Fibroblast of lung (primary cell): ENCODE data around the gene OAT.

ENCODE experiments used
- EZH2 ChIP-seq: IDR thresholded peaks from 2 replicates; pipeline ENCODE4 v1.5.1; 2012; ENCODE audit warnings: low read length, control low read depth, mild to moderate bottlenecking; ENCODE audit errors: missing control alignments
- TF ChIP-seq, protein P1 (sequence below), 2 donors: IDR thresholded peaks in 1 of 2; conservative IDR thresholded peaks in 1 of 2; 1 replicate in 1 of 2; 2 replicates in 1 of 2; pipeline ENCODE4 v1.5.1; 2011 to 2012; ENCODE audit warnings: low read length in 2 of 2, control low read depth in 1 of 2, inconsistent platforms in 1 of 2, low read depth in 1 of 2, mild to moderate bottlenecking in 1 of 2

DNA sequence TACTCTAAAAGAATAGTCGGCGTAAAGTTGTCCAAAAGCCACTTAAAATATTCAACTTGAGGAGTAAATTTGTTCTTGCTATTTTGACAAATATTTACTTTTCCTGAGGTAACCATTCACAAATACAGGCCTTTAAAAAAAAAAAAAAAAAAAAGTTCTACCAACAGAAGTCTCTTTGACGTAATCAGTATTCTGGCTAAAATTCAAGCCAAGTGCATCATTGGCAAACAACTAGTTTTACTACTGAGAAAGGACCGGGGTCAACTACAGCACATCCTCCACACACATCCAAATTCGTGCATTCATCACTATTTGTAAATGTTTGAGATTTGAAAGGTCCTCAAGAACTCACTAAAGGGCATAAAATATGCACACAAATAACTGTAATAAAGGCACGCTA lies 2.0 kb downstream of the OAT start:
- TF ChIP-seq, protein P1, sequence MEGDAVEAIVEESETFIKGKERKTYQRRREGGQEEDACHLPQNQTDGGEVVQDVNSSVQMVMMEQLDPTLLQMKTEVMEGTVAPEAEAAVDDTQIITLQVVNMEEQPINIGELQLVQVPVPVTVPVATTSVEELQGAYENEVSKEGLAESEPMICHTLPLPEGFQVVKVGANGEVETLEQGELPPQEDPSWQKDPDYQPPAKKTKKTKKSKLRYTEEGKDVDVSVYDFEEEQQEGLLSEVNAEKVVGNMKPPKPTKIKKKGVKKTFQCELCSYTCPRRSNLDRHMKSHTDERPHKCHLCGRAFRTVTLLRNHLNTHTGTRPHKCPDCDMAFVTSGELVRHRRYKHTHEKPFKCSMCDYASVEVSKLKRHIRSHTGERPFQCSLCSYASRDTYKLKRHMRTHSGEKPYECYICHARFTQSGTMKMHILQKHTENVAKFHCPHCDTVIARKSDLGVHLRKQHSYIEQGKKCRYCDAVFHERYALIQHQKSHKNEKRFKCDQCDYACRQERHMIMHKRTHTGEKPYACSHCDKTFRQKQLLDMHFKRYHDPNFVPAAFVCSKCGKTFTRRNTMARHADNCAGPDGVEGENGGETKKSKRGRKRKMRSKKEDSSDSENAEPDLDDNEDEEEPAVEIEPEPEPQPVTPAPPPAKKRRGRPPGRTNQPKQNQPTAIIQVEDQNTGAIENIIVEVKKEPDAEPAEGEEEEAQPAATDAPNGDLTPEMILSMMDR (conservative IDR thresholded peaks at IDR 0.05 in 1 of 2, IDR thresholded peaks at IDR 0.05 in 1 of 2; ENCODE audit: low read depth in 1 of 2, low read length in 2 of 2) = no peak
- no peak for TF ChIP-seq EZH2
